Lower lobe of right lung (tissue), 2 donors: ENCODE measurements around the gene TMEM63A. TPM values are rescaled to one million over a fixed set of nuclear protein-coding genes. Genes with fewer than 3 reads are reported as not detected.

Experiments used
- ATAC-seq, 2 donors: fragments of 200-7000 bp; cut with Tn5 transposase; one replicate each; pipeline ENCODE4 v1.9.1; 2020 to 2022; ENCODE audit warnings: mild to moderate bottlenecking in 2 of 2, moderate library complexity in 2 of 2
- DNase-seq: peaks from one replicate; pipeline ENCODE4 v3.0.0-alpha.2; 2020
- H3K27ac ChIP-seq: fragments of 200-600 bp; one replicate; pipeline ENCODE4 v1.8.0; 2022
- H3K27me3 ChIP-seq: fragments of 200-600 bp; one replicate; pipeline ENCODE4 v1.8.0; 2022; ENCODE audit warnings: low read depth
- H3K36me3 ChIP-seq: fragments of 200-600 bp; one replicate; pipeline ENCODE4 v1.8.0; 2022; ENCODE audit warnings: mild to moderate bottlenecking
- H3K4me1 ChIP-seq: fragments of 200-600 bp; one replicate; pipeline ENCODE4 v1.8.0; 2022
- H3K4me3 ChIP-seq: fragments of 200-600 bp; one replicate; pipeline ENCODE4 v1.8.0; 2022; ENCODE audit warnings: mild to moderate bottlenecking
- H3K9me3 ChIP-seq: fragments of 200-600 bp; one replicate; pipeline ENCODE4 v1.8.0; 2022
- CTCF ChIP-seq: fragments of 200-600 bp; IDR thresholded peaks from one replicate; pipeline ENCODE4 v1.8.0; 2022; ENCODE audit warnings: antibody characterized with exemption, mild to moderate bottlenecking
- intact Hi-C: fragments of 100-400 bp; cut with DNase I; formaldehyde crosslinking; loops from one replicate; pipeline ENCODE4 v1.11.0; 2022
- total RNA-seq: library from RNA; stranded (reverse); fragmentation: NEBNext Ultra II Directional; extraction: Animal tissue kit (Norgen Biotek cat#: 25700); gene quantifications from one replicate; pipeline ENCODE4 v1.2.1, GENCODE V29; 2021
- donor health status: DM: no; HTN: yes; CAD: no; lungs with severe emphysema.

Gene TMEM63A
- total RNA-seq, 1 donor from 2014 or later: 141 TPM

DNA sequence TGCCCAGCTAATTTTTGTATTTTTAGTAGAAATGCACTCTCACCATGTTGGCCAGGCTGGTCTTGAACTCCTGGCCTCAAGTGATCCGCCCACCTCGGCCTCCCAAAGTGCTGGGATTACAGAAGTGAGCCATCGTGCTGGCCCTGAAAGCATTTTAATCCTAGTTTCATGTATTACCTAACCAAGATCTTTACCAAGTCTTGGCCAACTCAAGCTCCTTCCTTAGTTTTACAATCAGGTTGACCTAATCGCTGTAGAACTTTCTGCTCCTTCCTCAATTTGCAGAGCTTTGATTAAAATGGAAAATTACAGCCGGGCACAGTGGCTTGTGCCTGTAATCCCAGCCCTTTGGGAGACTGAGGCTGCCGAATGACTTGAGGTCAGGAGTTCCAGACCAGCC lies 3.2 kb upstream of the TMEM63A start:
- intact Hi-C loops: no loop called here
- H3K9me3 ChIP-seq: no peaks in the 10 kb centered on the region
- no peaks in the 10 kb centered on the region for H3K36me3 ChIP-seq
- H3K4me1 ChIP-seq: peaks cover 21% of the 10 kb centered on the region
- no peak overlapping the region for H3K4me3 ChIP-seq
- ATAC-seq (no peak), DNase-seq (peak; percentile 41)
- no peak for TF ChIP-seq CTCF
- no peaks in the 10 kb centered on the region for H3K27me3 ChIP-seq
- no peak overlapping the region for H3K27ac ChIP-seq

DNA sequence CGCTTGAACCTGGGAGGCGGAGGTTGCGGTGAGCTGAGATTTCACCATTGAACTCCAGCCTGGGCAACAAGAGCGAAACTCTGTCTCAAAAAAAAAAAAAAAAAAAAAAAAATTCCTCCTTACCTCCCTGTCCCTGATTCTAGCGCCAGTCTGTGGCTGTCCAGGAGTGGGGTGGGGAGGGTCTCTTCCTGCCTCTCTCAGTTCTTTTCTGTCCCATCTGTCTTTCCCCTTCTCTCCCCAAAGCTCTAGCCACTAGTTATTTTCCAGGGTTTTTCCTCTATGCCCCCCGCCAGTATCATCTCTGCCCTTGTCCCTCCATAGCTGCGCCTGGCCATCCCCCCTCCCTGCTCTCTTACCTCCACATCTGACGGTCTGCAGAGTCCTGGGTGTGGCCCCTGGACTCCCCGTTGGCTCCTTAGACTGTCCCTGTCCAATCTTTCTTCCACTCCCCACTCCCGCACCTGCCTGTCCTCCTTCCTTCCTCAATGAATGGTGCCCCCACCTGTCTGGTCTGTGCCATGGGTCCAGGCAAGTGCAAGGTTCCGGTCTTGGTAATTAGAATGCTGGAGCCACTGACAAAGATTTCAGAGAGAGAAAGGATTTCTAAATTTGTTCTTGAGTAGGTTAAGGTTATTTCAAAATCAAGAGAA lies 1.6 kb upstream of the TMEM63A start:
- intact Hi-C loops: no loop called here
- ATAC-seq: no peak
- Histone ChIP-seq H3K9me3 (no peaks in the 10 kb centered on the region), H3K27ac (peak overlapping the region; percentile 97), H3K4me3 (peak overlapping the region; percentile 100), H3K27me3 (no peaks in the 10 kb centered on the region), H3K4me1 (peaks cover 37% of the 10 kb centered on the region), H3K36me3 (no peaks in the 10 kb centered on the region)
- DNase-seq: peak; percentile 22
- no peak for TF ChIP-seq CTCF

GRCh38 chr1:225882694-225883615 lies 775 bp upstream of the TMEM63A start:
- H3K9me3 ChIP-seq: no peaks in the 10 kb centered on the region
- H3K27ac ChIP-seq: peak overlapping the region; percentile 97
- DNase-seq (peak; percentile 75), ATAC-seq (peak; percentile 53 to 65)
- no peak for TF ChIP-seq CTCF
- intact Hi-C loops: no loop called here
- peak overlapping the region; percentile 100 for H3K4me3 ChIP-seq
- no peaks in the 10 kb centered on the region for H3K27me3 ChIP-seq
- peaks cover 44% of the 10 kb centered on the region for H3K4me1 ChIP-seq
- H3K36me3 ChIP-seq: no peaks in the 10 kb centered on the region

- Histone ChIP-seq H3K36me3 (peaks cover 16% of the 10 kb centered on the region), H3K27ac (peak overlapping the region; percentile 97), H3K4me3 (peak overlapping the region; percentile 100), H3K4me1 (peaks cover 52% of the 10 kb centered on the region), H3K9me3 (no peaks in the 10 kb centered on the region), H3K27me3 (no peaks in the 10 kb centered on the region)
- TF ChIP-seq CTCF: no peak
- peak; percentile 74 to 77 for ATAC-seq
- peak; percentile 82 for DNase-seq
- intact Hi-C loops: no loop called here
Observed at GRCh38 chr1:225881081-225881958, 860 bp downstream of the TMEM63A start.

DNA sequence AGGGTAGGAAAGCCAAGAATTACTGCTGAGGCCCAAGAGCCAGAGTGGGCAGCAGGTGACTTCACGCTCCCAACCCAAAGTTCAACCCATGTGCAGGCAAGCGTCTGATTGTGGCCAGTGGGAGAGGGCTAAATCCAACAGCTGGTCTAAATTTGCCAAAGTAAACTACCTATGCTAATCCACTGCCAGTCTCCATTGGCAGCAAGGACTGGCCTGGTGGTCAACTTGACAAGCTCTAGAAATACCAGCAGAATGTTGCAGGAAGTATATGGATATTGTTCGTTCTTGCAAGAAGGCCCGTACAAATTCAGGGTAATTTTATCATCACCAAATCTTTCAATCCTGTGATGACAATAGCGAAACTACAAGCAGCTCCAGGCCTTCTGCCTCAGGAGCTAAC lies 1.5 kb downstream of the TMEM63A start:
- peak overlapping the region; percentile 100 for H3K4me3 ChIP-seq
- peak; percentile 18 for DNase-seq
- intact Hi-C loops: no loop called here

More for the DNA sequence above, 1.5 kb downstream of the TMEM63A start:
- ATAC-seq: no peak
- no peaks in the 10 kb centered on the region for H3K9me3 ChIP-seq
- H3K4me1 ChIP-seq: peaks cover 55% of the 10 kb centered on the region
- H3K27ac ChIP-seq: peak overlapping the region; percentile 97
- no peak for TF ChIP-seq CTCF
- peaks cover 22% of the 10 kb centered on the region for H3K36me3 ChIP-seq
- H3K27me3 ChIP-seq: no peaks in the 10 kb centered on the region
